ENCODE measurements around the gene CST7. TPM values are rescaled to one million over a fixed set of nuclear protein-coding genes. Genes with fewer than 3 reads are reported as not detected.
A peak's percentile ranks its signal among the peaks of the same experiment; 100 is the strongest.

CST7 gene
- total RNA-seq, 1 donor from 2014 or later: not detected

DNA sequence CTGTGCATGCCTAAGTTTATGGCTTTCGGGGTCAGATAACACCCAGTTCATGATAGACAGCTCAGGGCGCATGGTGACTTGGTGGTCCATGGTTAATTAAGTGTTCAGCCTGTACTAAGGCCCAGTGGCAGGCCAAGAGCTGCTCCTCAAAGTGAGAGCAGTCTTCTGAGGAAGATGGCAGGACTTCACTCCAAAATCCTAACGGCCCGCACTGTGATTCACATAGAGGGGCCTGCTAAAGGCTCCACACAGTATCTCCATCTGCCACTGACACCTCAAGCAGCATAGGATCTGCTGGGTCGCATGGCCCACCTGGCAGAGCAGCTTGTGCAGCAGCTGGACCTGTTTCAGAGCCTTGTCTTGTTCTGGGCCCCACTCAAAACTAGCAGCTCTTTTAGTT lies 10.6 kb upstream of the CST7 start:
- H2AFZ ChIP-seq (replicated peaks): no peak overlapping the region
- H3K9me3 Mint-ChIP-seq: peaks cover 5% of the 10 kb centered on the region
- TF ChIP-seq EZH2 (IDR thresholded peaks at IDR 0.05): no peak
- TF ChIP-seq EZH2phosphoT487 (IDR thresholded peaks at IDR 0.05): no peak
- TF ChIP-seq, protein P1, sequence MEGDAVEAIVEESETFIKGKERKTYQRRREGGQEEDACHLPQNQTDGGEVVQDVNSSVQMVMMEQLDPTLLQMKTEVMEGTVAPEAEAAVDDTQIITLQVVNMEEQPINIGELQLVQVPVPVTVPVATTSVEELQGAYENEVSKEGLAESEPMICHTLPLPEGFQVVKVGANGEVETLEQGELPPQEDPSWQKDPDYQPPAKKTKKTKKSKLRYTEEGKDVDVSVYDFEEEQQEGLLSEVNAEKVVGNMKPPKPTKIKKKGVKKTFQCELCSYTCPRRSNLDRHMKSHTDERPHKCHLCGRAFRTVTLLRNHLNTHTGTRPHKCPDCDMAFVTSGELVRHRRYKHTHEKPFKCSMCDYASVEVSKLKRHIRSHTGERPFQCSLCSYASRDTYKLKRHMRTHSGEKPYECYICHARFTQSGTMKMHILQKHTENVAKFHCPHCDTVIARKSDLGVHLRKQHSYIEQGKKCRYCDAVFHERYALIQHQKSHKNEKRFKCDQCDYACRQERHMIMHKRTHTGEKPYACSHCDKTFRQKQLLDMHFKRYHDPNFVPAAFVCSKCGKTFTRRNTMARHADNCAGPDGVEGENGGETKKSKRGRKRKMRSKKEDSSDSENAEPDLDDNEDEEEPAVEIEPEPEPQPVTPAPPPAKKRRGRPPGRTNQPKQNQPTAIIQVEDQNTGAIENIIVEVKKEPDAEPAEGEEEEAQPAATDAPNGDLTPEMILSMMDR (IDR thresholded peaks at IDR 0.05): no peak
- no peaks in the 10 kb centered on the region for H3K9me3 ChIP-seq (ENCODE audit: low read depth)
- peaks cover 9% of the 10 kb centered on the region for H3K27me3 Mint-ChIP-seq (ENCODE audit: insufficient read depth, low read depth)
- H3K27ac Mint-ChIP-seq: no peak overlapping the region
- H3K27me3 ChIP-seq: no peaks in the 10 kb centered on the region
- DNase-seq (ENCODE audit: low spot score): no peak
- H3K79me2 ChIP-seq (ENCODE audit: low read depth): no peaks in the 10 kb centered on the region
- H3K36me3 Mint-ChIP-seq: no peaks in the 10 kb centered on the region
- no peak overlapping the region for H3K27ac ChIP-seq
- H3K4me1 ChIP-seq: no peaks in the 10 kb centered on the region
- H3K4me1 Mint-ChIP-seq: no peaks in the 10 kb centered on the region
- H3K4me3 Mint-ChIP-seq: no peak overlapping the region
- no peaks in the 10 kb centered on the region for H3F3A ChIP-seq (ENCODE audit: low read depth)
- no peak overlapping the region for H3K9ac ChIP-seq
- no peaks in the 10 kb centered on the region for H3K36me3 ChIP-seq
- H3K4me2 ChIP-seq: no peak overlapping the region
- H3K4me3 ChIP-seq: no peak overlapping the region
- H4K20me1 ChIP-seq (ENCODE audit: low read depth): no peaks in the 10 kb centered on the region

DNA sequence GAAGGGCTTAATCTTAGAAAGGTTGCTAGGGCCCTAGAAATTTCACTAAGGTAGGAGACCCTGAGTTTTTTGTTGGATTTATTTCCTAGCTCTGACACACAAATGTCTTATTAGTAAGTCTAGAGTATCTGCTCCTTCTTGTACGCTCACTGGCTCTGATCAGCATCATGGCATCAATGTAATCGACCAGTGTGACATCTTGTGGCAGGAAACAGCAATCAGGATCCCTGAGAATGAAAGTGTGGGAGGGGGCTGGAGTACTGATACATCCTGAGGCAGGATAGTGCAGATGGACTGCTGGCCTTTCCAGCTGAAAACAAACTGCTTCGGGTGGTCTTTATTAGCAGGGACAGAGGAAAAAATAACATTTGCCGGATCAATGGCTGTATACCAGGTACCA lies 10.0 kb upstream of the CST7 start:
- Histone ChIP-seq H3K27ac (no peak overlapping the region), H3F3A (ENCODE audit: low read depth) (no peaks in the 10 kb centered on the region), H3K27me3 (no peaks in the 10 kb centered on the region), H3K36me3 (no peaks in the 10 kb centered on the region), H2AFZ (replicated peaks) (no peak overlapping the region), H4K20me1 (ENCODE audit: low read depth) (no peaks in the 10 kb centered on the region), H3K4me1 (no peaks in the 10 kb centered on the region), H3K4me3 (no peak overlapping the region), H3K9me3 (ENCODE audit: low read depth) (no peaks in the 10 kb centered on the region), H3K4me2 (no peak overlapping the region), H3K9ac (no peak overlapping the region), H3K79me2 (ENCODE audit: low read depth) (no peaks in the 10 kb centered on the region)
- Mint-ChIP-seq H3K9me3 (peaks cover 5% of the 10 kb centered on the region), H3K27ac (peak overlapping the region; percentile 42), H3K4me3 (no peak overlapping the region), H3K27me3 (ENCODE audit: insufficient read depth, low read depth) (peaks cover 7% of the 10 kb centered on the region), H3K36me3 (no peaks in the 10 kb centered on the region), H3K4me1 (no peaks in the 10 kb centered on the region)
- DNase-seq (ENCODE audit: low spot score): no peak
- TF ChIP-seq, protein P1 (IDR thresholded peaks at IDR 0.05): no peak
- TF ChIP-seq EZH2 (IDR thresholded peaks at IDR 0.05): no peak
- no peak for TF ChIP-seq EZH2phosphoT487 (IDR thresholded peaks at IDR 0.05)

DNA sequence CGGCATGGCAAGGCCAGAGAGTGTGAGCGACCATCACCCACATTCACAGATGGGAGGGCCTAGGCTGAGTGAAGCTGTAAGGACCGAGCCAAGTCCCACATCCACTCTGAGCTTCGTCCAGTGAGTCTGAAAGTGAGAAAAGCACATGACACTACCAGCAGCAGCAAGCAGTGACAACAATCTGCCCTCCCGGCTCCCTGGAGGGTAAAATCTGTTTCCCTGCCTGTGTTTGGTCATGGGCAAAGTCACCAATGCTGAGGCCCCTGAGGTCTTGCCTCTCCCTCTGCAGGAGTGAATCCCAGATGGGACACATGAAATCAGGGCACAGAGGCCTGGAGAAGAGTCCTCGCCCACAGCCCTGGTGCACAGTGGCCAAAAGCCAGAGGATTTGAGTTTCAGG lies 6.4 kb upstream of the CST7 start:
- H3K4me3 Mint-ChIP-seq: no peak overlapping the region
- no peaks in the 10 kb centered on the region for H3K4me1 Mint-ChIP-seq
- Histone ChIP-seq H3K27me3 (no peaks in the 10 kb centered on the region), H3K27ac (no peak overlapping the region), H3K9ac (no peak overlapping the region), H3K4me3 (no peak overlapping the region), H3K79me2 (ENCODE audit: low read depth) (no peaks in the 10 kb centered on the region), H3F3A (ENCODE audit: low read depth) (no peaks in the 10 kb centered on the region), H3K4me1 (no peaks in the 10 kb centered on the region), H3K36me3 (no peaks in the 10 kb centered on the region), H3K9me3 (ENCODE audit: low read depth) (no peaks in the 10 kb centered on the region), H2AFZ (replicated peaks) (no peak overlapping the region), H3K4me2 (no peak overlapping the region), H4K20me1 (ENCODE audit: low read depth) (no peaks in the 10 kb centered on the region)
- H3K27me3 Mint-ChIP-seq (ENCODE audit: insufficient read depth, low read depth): peaks cover 2% of the 10 kb centered on the region
- H3K9me3 Mint-ChIP-seq: peaks cover 11% of the 10 kb centered on the region
- H3K27ac Mint-ChIP-seq: no peak overlapping the region
- no peak for DNase-seq (ENCODE audit: low spot score)
- TF ChIP-seq EZH2phosphoT487 (IDR thresholded peaks at IDR 0.05) (no peak), EZH2 (IDR thresholded peaks at IDR 0.05) (no peak)
- TF ChIP-seq, protein P1 (IDR thresholded peaks at IDR 0.05): no peak
- no peaks in the 10 kb centered on the region for H3K36me3 Mint-ChIP-seq
